GM12872 (cell line): ENCODE data around the gene ECPAS.

Source experiments
- TF ChIP-seq, protein P1 (sequence below): IDR thresholded peaks from 3 replicates; pipeline ENCODE4 v1.5.1; 2011; ENCODE audit warnings: low read depth, mild to moderate bottlenecking, low read length, moderate library complexity; ENCODE audit not compliant: insufficient read depth

ECPAS gene

DNA sequence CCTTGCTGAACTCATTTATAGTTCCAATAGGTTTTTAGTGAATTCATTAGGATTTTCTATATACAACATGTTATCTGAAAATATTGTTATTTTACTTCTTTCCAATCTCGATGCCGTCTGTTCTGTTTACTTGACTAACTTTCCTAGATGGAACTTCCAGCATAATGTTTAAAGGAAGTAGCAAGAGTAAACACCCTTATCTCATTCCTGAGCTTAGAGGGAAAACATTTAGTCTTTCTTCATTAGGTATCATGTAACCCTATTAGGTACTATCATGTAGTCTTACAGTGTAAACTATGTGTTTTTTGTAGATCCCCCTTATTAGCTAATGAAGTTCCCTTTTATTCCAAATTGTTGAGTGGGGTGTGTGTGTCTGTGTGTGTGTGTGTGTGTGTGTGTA, 131.6 kb downstream of the ECPAS start:
- TF ChIP-seq, protein P1, sequence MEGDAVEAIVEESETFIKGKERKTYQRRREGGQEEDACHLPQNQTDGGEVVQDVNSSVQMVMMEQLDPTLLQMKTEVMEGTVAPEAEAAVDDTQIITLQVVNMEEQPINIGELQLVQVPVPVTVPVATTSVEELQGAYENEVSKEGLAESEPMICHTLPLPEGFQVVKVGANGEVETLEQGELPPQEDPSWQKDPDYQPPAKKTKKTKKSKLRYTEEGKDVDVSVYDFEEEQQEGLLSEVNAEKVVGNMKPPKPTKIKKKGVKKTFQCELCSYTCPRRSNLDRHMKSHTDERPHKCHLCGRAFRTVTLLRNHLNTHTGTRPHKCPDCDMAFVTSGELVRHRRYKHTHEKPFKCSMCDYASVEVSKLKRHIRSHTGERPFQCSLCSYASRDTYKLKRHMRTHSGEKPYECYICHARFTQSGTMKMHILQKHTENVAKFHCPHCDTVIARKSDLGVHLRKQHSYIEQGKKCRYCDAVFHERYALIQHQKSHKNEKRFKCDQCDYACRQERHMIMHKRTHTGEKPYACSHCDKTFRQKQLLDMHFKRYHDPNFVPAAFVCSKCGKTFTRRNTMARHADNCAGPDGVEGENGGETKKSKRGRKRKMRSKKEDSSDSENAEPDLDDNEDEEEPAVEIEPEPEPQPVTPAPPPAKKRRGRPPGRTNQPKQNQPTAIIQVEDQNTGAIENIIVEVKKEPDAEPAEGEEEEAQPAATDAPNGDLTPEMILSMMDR = no peak

DNA sequence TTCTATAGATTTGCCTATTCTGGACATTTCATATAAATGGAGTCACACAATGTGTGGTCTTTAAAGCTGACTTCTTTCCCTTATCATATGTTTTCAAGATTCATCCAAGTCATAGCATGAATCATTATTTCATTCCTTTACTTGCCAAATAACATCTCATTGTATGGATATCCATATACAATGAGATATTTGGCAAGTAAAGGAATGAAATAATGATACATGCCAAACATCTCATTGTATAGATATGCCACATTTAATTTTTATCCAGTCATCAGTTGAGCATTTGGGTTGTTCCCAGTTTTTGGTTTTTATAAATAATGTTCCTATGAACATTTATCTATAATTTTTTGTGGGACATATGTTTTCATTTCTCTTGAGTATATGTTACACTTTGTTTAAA, 133.6 kb downstream of the ECPAS start:
- TF ChIP-seq, protein P1 = no peak

DNA sequence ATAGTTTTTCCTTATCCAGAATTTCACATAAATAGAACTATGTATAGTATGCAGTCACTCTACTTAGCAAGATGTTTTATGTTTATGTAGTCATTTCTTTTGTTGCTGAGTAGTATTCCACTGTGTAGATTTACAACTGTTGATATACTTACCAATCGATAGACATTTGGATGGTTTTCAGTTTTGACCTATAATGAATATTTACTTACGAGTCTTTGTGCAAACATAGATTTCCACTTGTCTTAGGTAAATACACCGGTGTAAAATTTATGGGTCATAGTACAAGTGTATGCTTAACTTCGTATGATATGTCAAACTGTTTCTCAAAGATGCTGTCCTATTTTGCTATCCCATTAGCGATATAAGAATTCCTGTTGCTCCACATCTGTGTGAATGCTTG, 134.4 kb downstream of the ECPAS start:
- TF ChIP-seq, protein P1 = no peak

DNA sequence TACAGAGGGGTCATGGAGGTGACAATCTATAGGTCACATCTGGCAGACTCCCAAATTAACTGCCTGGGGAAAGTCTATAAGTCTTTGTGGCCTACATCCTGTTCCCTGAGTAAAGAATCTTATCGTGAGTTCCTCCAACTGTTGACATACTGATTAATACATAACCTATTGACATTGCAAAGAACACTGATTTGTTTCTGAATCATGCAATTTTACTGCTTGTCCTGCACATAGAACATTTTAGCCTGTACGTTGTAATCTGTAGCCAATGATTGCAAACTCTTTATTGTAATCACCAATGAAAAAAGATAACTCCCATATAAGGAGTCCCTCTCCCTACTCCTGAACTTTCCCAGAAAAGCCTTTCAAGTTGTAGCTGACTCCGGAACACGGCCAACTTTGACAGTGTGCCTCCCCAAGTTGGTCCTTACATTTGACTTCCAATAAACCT, 135.3 kb downstream of the ECPAS start:
- TF ChIP-seq, protein P1 = no peak

DNA sequence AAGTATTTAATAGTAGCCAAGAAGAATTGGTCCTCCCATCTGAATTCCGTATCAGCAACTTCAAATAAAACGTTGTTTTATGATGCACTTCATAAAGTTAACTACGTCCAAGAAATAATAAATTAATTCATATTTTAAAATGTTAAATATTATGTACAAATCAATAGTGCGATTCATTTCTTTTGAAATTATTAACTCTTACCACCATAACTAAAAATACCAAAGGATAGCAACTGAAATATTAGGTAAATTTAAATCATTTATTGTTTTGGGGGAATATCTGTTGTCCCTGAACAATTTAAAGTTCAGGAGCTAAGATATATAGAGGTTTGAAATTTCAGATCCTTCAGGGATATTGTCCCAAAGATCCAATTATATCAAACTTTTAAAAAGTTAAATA, 154.1 kb downstream of the ECPAS start, which contains the start of gene OR2K2:
Gene OR2K2 (minus strand): TSS at position 101 of the 400 bp plus-strand sequence. CDS start 1,791 bp downstream, outside the sequence.
- TF ChIP-seq, protein P1 = no peak

DNA sequence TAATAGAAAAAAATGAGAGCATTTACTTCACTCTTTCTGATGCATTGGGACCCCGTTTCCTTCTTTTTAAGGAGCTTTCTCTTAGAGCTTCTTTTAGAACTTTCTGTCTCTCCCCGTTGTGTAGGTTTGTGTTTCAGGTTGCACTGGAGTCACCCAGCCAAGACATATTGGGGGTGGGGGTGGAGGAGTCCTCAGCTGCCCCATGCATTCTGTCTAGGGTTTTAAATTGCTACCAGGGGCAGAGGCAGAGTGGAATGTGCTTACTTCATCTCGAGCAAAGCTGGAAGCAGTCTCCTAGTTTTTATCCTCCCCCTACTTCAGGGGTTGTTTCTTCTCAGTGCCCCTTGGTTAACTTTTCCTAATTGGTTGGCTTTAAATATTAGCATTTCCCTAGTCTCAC, 163.6 kb downstream of the ECPAS start:
- TF ChIP-seq, protein P1 = no peak

DNA sequence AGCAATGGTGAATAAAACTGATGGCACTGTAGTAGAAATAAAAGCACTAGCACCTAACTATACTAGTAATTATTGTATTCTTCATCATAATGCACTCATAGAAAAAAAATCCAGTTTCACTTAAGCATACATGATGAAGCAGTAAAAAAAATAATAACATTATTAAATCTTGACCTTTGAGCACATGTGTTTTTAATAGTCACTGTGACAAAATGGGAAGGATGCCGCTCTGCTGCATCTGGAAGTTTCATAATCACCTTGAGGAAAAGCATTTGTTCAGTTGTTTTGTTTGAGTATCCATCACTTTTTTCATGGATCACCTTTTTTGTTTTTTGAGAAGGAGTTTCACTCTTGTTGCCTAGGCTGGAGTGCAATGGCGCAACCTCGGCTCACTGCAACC, 167.4 kb downstream of the ECPAS start:
- TF ChIP-seq, protein P1 = no peak
